ENCODE data around the gene R3HDM4.

DNA sequence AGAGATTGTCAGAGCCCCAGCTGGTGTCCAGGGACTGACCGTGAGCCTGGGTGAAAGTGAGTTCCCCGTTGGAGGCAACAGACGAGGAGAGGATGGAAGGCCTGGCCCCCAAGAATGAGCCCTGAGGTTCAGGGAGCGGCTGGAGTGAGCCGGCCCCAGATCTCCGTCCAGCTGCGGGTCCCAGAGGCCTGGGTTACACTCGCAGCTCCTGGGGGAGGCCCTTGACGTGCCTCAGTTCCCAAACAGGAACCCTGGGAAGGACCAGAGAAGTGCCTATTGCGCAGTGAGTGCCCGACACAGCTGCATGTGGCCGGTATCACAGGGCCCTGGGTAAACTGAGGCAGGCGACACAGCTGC lies 62.1 kb downstream of the R3HDM4 start:
- TF ChIP-seq, protein P1, sequence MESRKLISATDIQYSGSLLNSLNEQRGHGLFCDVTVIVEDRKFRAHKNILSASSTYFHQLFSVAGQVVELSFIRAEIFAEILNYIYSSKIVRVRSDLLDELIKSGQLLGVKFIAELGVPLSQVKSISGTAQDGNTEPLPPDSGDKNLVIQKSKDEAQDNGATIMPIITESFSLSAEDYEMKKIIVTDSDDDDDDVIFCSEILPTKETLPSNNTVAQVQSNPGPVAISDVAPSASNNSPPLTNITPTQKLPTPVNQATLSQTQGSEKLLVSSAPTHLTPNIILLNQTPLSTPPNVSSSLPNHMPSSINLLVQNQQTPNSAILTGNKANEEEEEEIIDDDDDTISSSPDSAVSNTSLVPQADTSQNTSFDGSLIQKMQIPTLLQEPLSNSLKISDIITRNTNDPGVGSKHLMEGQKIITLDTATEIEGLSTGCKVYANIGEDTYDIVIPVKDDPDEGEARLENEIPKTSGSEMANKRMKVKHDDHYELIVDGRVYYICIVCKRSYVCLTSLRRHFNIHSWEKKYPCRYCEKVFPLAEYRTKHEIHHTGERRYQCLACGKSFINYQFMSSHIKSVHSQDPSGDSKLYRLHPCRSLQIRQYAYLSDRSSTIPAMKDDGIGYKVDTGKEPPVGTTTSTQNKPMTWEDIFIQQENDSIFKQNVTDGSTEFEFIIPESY (IDR thresholded peaks at IDR 0.05) = no peak
- TF ChIP-seq, protein P2, sequence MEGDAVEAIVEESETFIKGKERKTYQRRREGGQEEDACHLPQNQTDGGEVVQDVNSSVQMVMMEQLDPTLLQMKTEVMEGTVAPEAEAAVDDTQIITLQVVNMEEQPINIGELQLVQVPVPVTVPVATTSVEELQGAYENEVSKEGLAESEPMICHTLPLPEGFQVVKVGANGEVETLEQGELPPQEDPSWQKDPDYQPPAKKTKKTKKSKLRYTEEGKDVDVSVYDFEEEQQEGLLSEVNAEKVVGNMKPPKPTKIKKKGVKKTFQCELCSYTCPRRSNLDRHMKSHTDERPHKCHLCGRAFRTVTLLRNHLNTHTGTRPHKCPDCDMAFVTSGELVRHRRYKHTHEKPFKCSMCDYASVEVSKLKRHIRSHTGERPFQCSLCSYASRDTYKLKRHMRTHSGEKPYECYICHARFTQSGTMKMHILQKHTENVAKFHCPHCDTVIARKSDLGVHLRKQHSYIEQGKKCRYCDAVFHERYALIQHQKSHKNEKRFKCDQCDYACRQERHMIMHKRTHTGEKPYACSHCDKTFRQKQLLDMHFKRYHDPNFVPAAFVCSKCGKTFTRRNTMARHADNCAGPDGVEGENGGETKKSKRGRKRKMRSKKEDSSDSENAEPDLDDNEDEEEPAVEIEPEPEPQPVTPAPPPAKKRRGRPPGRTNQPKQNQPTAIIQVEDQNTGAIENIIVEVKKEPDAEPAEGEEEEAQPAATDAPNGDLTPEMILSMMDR (IDR thresholded peaks at IDR 0.05; ENCODE audit: low read depth, low read length, missing input control) = no peak
- TF ChIP-seq JUND (IDR thresholded peaks at IDR 0.05) (no peak), TAF1 (conservative IDR thresholded peaks at IDR 0.05) (no peak), RXRA (IDR thresholded peaks at IDR 0.05) (no peak)
- TF ChIP-seq, protein P3, sequence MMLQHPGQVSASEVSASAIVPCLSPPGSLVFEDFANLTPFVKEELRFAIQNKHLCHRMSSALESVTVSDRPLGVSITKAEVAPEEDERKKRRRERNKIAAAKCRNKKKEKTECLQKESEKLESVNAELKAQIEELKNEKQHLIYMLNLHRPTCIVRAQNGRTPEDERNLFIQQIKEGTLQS (IDR thresholded peaks at IDR 0.05) = no peak

All from liver (tissue), 3 donors.